Astrocyte of the spinal cord (primary cell): Measurements from ENCODE around the gene CLDN20.

Source experiments
- DNase-seq: peaks from one replicate; pipeline ENCODE4 v3.0.0; 2011; ENCODE audit warnings: low read depth, low spot score
- H3K4me3 ChIP-seq: 2 replicates; pipeline ENCODE4 v1.5.1; 2011; ENCODE audit warnings: low read depth, mild to moderate bottlenecking, low read length, moderate library complexity
- CTCF ChIP-seq: IDR thresholded peaks from 2 replicates; pipeline ENCODE4 v1.5.1; 2012; ENCODE audit warnings: low read depth, mild to moderate bottlenecking, low read length, inconsistent platforms
- in situ Hi-C: cut with HindIII; loops from 2 replicates; pipeline ENCODE4 v1.10.0; 2017; ENCODE audit warnings: low sequenced_read_pairs

Gene CLDN20

GRCh38 chr6:155244434-155244833 lies 19.4 kb upstream of the CLDN20 start:
- in situ Hi-C loops: no loop called here
- no peak for TF ChIP-seq CTCF
- no peak overlapping the region for H3K4me3 ChIP-seq
- DNase-seq: no peak

- no peak for TF ChIP-seq CTCF
- in situ Hi-C loops: no loop called here
- DNase-seq: no peak
- no peak overlapping the region for H3K4me3 ChIP-seq
Measured at GRCh38 chr6:155245193-155245592, 18.6 kb upstream of the CLDN20 start.

GRCh38 chr6:155245831-155246230 lies 18.0 kb upstream of the CLDN20 start:
- in situ Hi-C loops: no loop called here
- H3K4me3 ChIP-seq: no peak overlapping the region
- no peak for TF ChIP-seq CTCF
- no peak for DNase-seq

GRCh38 chr6:155246825-155247224 lies 17.0 kb upstream of the CLDN20 start:
- H3K4me3 ChIP-seq: no peak overlapping the region
- DNase-seq: no peak
- no peak for TF ChIP-seq CTCF
- in situ Hi-C loops: no loop called here

- in situ Hi-C loops: no loop called here
- DNase-seq: no peak
- TF ChIP-seq CTCF: no peak
- H3K4me3 ChIP-seq: no peak overlapping the region
Measured at GRCh38 chr6:155247618-155248007, 16.2 kb upstream of the CLDN20 start.

GRCh38 chr6:155248008-155249001 lies 15.5 kb upstream of the CLDN20 start:
- H3K4me3 ChIP-seq: no peak overlapping the region
- peak; percentile 81 for TF ChIP-seq CTCF
- DNase-seq: peak; percentile 78
- in situ Hi-C loops: no loop called here
